IMR-90 (cell line): ENCODE results near the gene GGNBP2. TPM values are rescaled to one million over a fixed set of nuclear protein-coding genes. Genes with fewer than 3 reads are reported as not detected.

Experiments used
- ATAC-seq: fragments of 200-7000 bp; cut with Tn5 transposase; 2 replicates; pipeline ENCODE4 v1.9.1; 2020; ENCODE audit warnings: low read depth, mild to moderate bottlenecking, moderate library complexity
- BruUV-seq: library from RNA; stranded (reverse); fragments of 400-500 nt; replicated peaks from 2 replicates; lab custom pipeline; 2021; lab: Mats Ljungman, UMichigan
- CTCF ChIA-PET: fragments of 300-600 bp; formaldehyde crosslinking; extraction: SDS; loops from one replicate; lab custom pipeline; 2021; ENCODE audit warnings: antibody characterized with exemption; lab: Yijun Ruan, JAX
- POLR2A ChIA-PET: fragments of 300-600 bp; sonication (Branson Sonifier 250); formaldehyde crosslinking; loops from one replicate; lab custom pipeline; 2022; ENCODE audit warnings: antibody characterized with exemption; ENCODE audit not compliant: unreplicated experiment; lab: Charles Lee
- DNase-seq: peaks from one replicate; pipeline ENCODE4 v3.0.0; 2013
- H2AFZ ChIP-seq: replicated peaks from 2 replicates; pipeline ENCODE3; 2013; ENCODE audit warnings: low read length, mild to moderate bottlenecking; ENCODE audit not compliant: poor library complexity
- H2AK5ac ChIP-seq: 2 replicates; pipeline ENCODE4 v1.6.1; 2013; ENCODE audit warnings: low read depth, low read length, inconsistent platforms
- H2AK9ac ChIP-seq: replicated peaks from 2 replicates; pipeline ENCODE3; 2013; ENCODE audit warnings: mild to moderate bottlenecking, low read depth, low read length, moderate library complexity; ENCODE audit not compliant: poor library complexity
- H2BK120ac ChIP-seq: 2 replicates; pipeline ENCODE4 v1.6.1; 2013; ENCODE audit warnings: low read depth, low read length, inconsistent platforms
- H2BK15ac ChIP-seq: 3 replicates; pipeline ENCODE4 v1.6.1; 2013; ENCODE audit warnings: low read depth, low read length, inconsistent platforms
- H2BK20ac ChIP-seq: 2 replicates; pipeline ENCODE4 v1.6.1; 2013; ENCODE audit warnings: low read depth, mild to moderate bottlenecking, inconsistent platforms, low read length, moderate library complexity
- H2BK5ac ChIP-seq: 2 replicates; pipeline ENCODE4 v1.6.1; 2013; ENCODE audit warnings: mild to moderate bottlenecking, low read depth, low read length, inconsistent platforms; ENCODE audit not compliant: poor library complexity, severe bottlenecking
- H3K14ac ChIP-seq: replicated peaks from 2 replicates; pipeline ENCODE4 v1.6.1; 2013; ENCODE audit warnings: low read depth, low read length, inconsistent platforms
- H3K18ac ChIP-seq: 2 replicates; pipeline ENCODE4 v1.6.1; 2013; ENCODE audit warnings: low read depth, low read length, control low read depth
- H3K23ac ChIP-seq: 2 replicates; pipeline ENCODE4 v1.6.1; 2013; ENCODE audit warnings: low read depth, low read length, inconsistent platforms
- H3K27ac ChIP-seq: 2 replicates; pipeline ENCODE4 v1.5.1; 2013; ENCODE audit warnings: mild to moderate bottlenecking, control low read depth, low read length; ENCODE audit not compliant: insufficient read depth
- H3K27me3 ChIP-seq: 2 replicates; pipeline ENCODE4 v1.6.1; 2013; ENCODE audit warnings: low read length; ENCODE audit not compliant: control insufficient read depth, insufficient read depth
- H3K36me3 ChIP-seq: 2 replicates; pipeline ENCODE4 v1.6.1; 2013; ENCODE audit warnings: low read length, mixed read lengths; ENCODE audit not compliant: control insufficient read depth, insufficient read depth
- H3K4ac ChIP-seq: 2 replicates; pipeline ENCODE4 v1.6.1; 2013; ENCODE audit warnings: low read depth, low read length, inconsistent platforms
- H3K4me1 ChIP-seq: 2 replicates; pipeline ENCODE4 v1.6.1; 2013; ENCODE audit warnings: low read length, mixed read lengths; ENCODE audit not compliant: control insufficient read depth, insufficient read depth
- H3K4me2 ChIP-seq: 2 replicates; pipeline ENCODE4 v1.6.1; 2013; ENCODE audit warnings: low read depth, mild to moderate bottlenecking, control low read depth, low read length, moderate library complexity
- H3K4me3 ChIP-seq: 2 replicates; pipeline ENCODE4 v1.5.1; 2013; ENCODE audit warnings: low read depth, mild to moderate bottlenecking, control low read depth, low read length, moderate library complexity; ENCODE audit not compliant: insufficient read depth
- H3K56ac ChIP-seq: 2 replicates; pipeline ENCODE4 v1.6.1; 2013; ENCODE audit warnings: low read length, inconsistent platforms; ENCODE audit not compliant: insufficient read depth; ENCODE audit errors: extremely low read depth
- H3K79me1 ChIP-seq, 2 experiments: 2 replicates each; pipeline ENCODE4 v1.6.1; 2013; ENCODE audit warnings: low read length in 2 of 2, inconsistent platforms in 1 of 2, low read depth in 1 of 2
- H3K9ac ChIP-seq: 2 replicates; pipeline ENCODE4 v1.6.1; 2013; ENCODE audit warnings: low read depth, low read length, control low read depth
- H3K9me1 ChIP-seq: 2 replicates; pipeline ENCODE4 v1.6.1; 2013; ENCODE audit warnings: low read length, inconsistent platforms; ENCODE audit not compliant: insufficient read depth
- H3K9me3 ChIP-seq: 2 replicates; pipeline ENCODE4 v1.6.1; 2013; ENCODE audit warnings: low read length; ENCODE audit not compliant: control insufficient read depth, insufficient read depth
- H4K20me1 ChIP-seq: 2 replicates; pipeline ENCODE4 v1.6.1; 2013; ENCODE audit warnings: low read length, inconsistent platforms; ENCODE audit not compliant: insufficient read depth
- H4K5ac ChIP-seq: 2 replicates; pipeline ENCODE4 v1.6.1; 2013; ENCODE audit warnings: mild to moderate bottlenecking, low read depth, low read length, control low read depth
- H4K8ac ChIP-seq, 2 experiments: 2 replicates each; pipeline ENCODE4 v1.6.1; 2013; ENCODE audit warnings: low read depth in 2 of 2, low read length in 2 of 2, control low read depth in 1 of 2, inconsistent platforms in 1 of 2
- H4K91ac ChIP-seq: 2 replicates; pipeline ENCODE4 v1.6.1; 2013; ENCODE audit warnings: low read depth, low read length, inconsistent platforms; ENCODE audit not compliant: insufficient read depth
- MAFK ChIP-seq: IDR thresholded peaks from 2 replicates; pipeline ENCODE4 v1.6.1; 2012; ENCODE audit warnings: low read depth, low read length, improper control_type of control experiment
- POLR2A ChIP-seq: IDR thresholded peaks from 2 replicates; pipeline ENCODE4 v1.6.1; 2012; ENCODE audit warnings: mild to moderate bottlenecking, low read depth, low read length
- USF2 ChIP-seq: fragments of 150-350 bp; IDR thresholded peaks from 2 replicates; pipeline ENCODE4 v1.6.1; 2017; ENCODE audit warnings: mild to moderate bottlenecking, antibody characterized with exemption, low read length, low read depth
- WGBS, 2 experiments: methylation state at CpG; one replicate each; pipeline versions ENCODE4 v1.1.5 to v1.1.7; 2013; ENCODE audit warnings: missing lambda C conversion rate in 2 of 2; ENCODE audit not compliant: insufficient read length in 1 of 2; ENCODE audit errors: extremely low coverage in 2 of 2; 5-methylcytosine and 5-hydroxymethylcytosine counted together
- dilution Hi-C: fragments of 300-500 bp; cut with HindIII; formaldehyde crosslinking; loops from one replicate; pipeline ENCODE4 v1.14.3; 2018; ENCODE audit warnings: low sequenced_read_pairs; ENCODE audit not compliant: unreplicated experiment
- in situ Hi-C: fragments of 300-500 bp; cut with MboI; formaldehyde crosslinking; loops from 3 replicates; pipeline ENCODE4 v1.14.3; 2019; ENCODE audit warnings: low sequenced_read_pairs, inconsistent platforms, mixed read lengths
- intact Hi-C: fragments of 100-400 bp; cut with micrococcal nuclease; formaldehyde crosslinking; loops from 2 replicates; pipeline ENCODE4 v1.10.0; 2022
- polyA plus RNA-seq, 3 experiments: library from polyadenylated mRNA; depleted of rRNA; stranded (reverse); fragments of >200 nt; gene quantifications; 2 replicates each; pipeline ENCODE4 v1.2.3, GENCODE V29; 2012; ENCODE audit warnings: low replicate concordance in 1 of 3
- total RNA-seq: library from RNA; depleted of rRNA; stranded (reverse); fragments of >200 nt; gene quantifications from 2 replicates; pipeline ENCODE4 v1.2.3, GENCODE V29; 2012

GGNBP2 gene
- total and polyA plus RNA-seq, 2 of the 4 experiments (the other 2 are of a cell fraction): 40.7 to 56.2 TPM

GRCh38 chr17:36576793-36577192 is 32.1 kb downstream of the GGNBP2 start:
- Histone ChIP-seq H2BK20ac (no peak overlapping the region), H3K4ac (no peak overlapping the region), H4K91ac (no peak overlapping the region), H3K9ac (no peak overlapping the region), H3K27me3 (no peaks in the 10 kb centered on the region), H3K18ac (no peak overlapping the region), H2BK15ac (no peak overlapping the region), H3K79me1 (peaks cover 19 to 59% of the 10 kb centered on the region in 2 experiments), H2BK5ac (no peak overlapping the region), H3K27ac (no peak overlapping the region), H2AK9ac (no peak overlapping the region), H2AFZ (no peak overlapping the region), H3K36me3 (peaks cover 39% of the 10 kb centered on the region), H3K9me3 (no peaks in the 10 kb centered on the region), H3K56ac (no peak overlapping the region), H3K4me2 (no peak overlapping the region), H4K5ac (no peak overlapping the region), H3K23ac (no peak overlapping the region), H3K14ac (no peak overlapping the region), H2BK120ac (no peak overlapping the region), H3K9me1 (peaks cover 6% of the 10 kb centered on the region), H3K4me1 (no peaks in the 10 kb centered on the region), H3K4me3 (no peak overlapping the region), H4K20me1 (peaks cover 52% of the 10 kb centered on the region), H2AK5ac (no peak overlapping the region), H4K8ac (no peak overlapping the region)
- no peak for ATAC-seq
- TF ChIP-seq USF2 (no peak), MAFK (no peak), POLR2A (no peak)
- BruUV-seq: no TSS peak
- CTCF ChIA-PET: no interaction called here
- intact Hi-C loops (no loop called here), in situ Hi-C loops (no loop called here), dilution Hi-C loops (no loop called here)
- no peak for DNase-seq
- POLR2A ChIA-PET: no interaction called here
- WGBS, 2 experiments: no CpG with 5 or more reads among the region's 2 CpGs
